Coronary artery (tissue), 2 donors: Measurements from ENCODE around the gene ANKRD11.

Source experiments
- DNase-seq: peaks from one replicate; pipeline ENCODE4 v3.0.0-alpha.2; 2017; ENCODE audit warnings: low spot score
- H3K27ac ChIP-seq, 2 donors: fragments of 200-600 bp; sonication (generic); one replicate each; pipeline ENCODE4 v1.5.1; 2016 to 2019
- H3K4me3 ChIP-seq: fragments of 200-600 bp; sonication (generic); 2 replicates; pipeline ENCODE4 v1.5.1; 2016; ENCODE audit warnings: mild to moderate bottlenecking, moderate library complexity
- CTCF ChIP-seq: fragments of 200-600 bp; sonication (generic); IDR thresholded peaks from one replicate; pipeline ENCODE4 v1.5.1; 2019; ENCODE audit warnings: antibody characterized with exemption

The ANKRD11 gene

GRCh38 chr16:89355007-89355406 is 135.4 kb downstream of the ANKRD11 start:
- no peak for TF ChIP-seq CTCF
- H3K27ac ChIP-seq, result no peak overlapping the region
- no peak for DNase-seq
- no peak overlapping the region for H3K4me3 ChIP-seq

- no peak overlapping the region for H3K4me3 ChIP-seq
- no peak for DNase-seq
- no peak overlapping the region for H3K27ac ChIP-seq
- no peak for TF ChIP-seq CTCF
Measured at GRCh38 chr16:89354325-89354724, 136.0 kb downstream of the ANKRD11 start.

- TF ChIP-seq CTCF, result no peak
- H3K4me3 ChIP-seq, result no peak overlapping the region
- H3K27ac ChIP-seq, result no peak overlapping the region
- DNase-seq, result no peak
Measured at GRCh38 chr16:89352091-89352681, 138.2 kb downstream of the ANKRD11 start.

- no peak for DNase-seq
- no peak overlapping the region for H3K4me3 ChIP-seq
- no peak overlapping the region for H3K27ac ChIP-seq
- no peak for TF ChIP-seq CTCF
Measured at GRCh38 chr16:89351645-89352044, 138.7 kb downstream of the ANKRD11 start.

- TF ChIP-seq CTCF, result no peak
- Histone ChIP-seq H3K27ac (no peak overlapping the region), H3K4me3 (no peak overlapping the region)
- DNase-seq, result no peak
Measured at GRCh38 chr16:89350701-89351380, 139.5 kb downstream of the ANKRD11 start.

GRCh38 chr16:89349947-89350633 is 140.3 kb downstream of the ANKRD11 start:
- H3K4me3 ChIP-seq, result no peak overlapping the region
- no peak overlapping the region for H3K27ac ChIP-seq
- no peak for DNase-seq
- no peak for TF ChIP-seq CTCF
